HCT116 (cell line): Measurements from ENCODE around the gene GNG13. TPM values are rescaled to one million over a fixed set of nuclear protein-coding genes. Genes with fewer than 3 reads are reported as not detected.

ENCODE experiments used
- ATAC-seq: fragments of 200-7000 bp; cut with Tn5 transposase; 2 replicates; pipeline ENCODE4 v1.9.1; 2020; ENCODE audit warnings: mild to moderate bottlenecking, moderate library complexity
- BruUV-seq: library from RNA; stranded (reverse); fragments of 400-500 nt; replicated peaks from 2 replicates; lab custom pipeline; 2021; lab: Mats Ljungman, UMichigan
- CTCF ChIA-PET: fragments of 300-600 bp; sonication (Branson Sonifier 250); formaldehyde crosslinking; loops from one replicate; lab custom pipeline; 2021; ENCODE audit warnings: antibody characterized with exemption; lab: Charles Lee
- POLR2A ChIA-PET: fragments of 300-600, 350-600 bp; sonication (Branson Sonifier 250); formaldehyde crosslinking; loops from one replicate; lab custom pipeline; 2021; ENCODE audit warnings: antibody characterized with exemption; lab: Charles Lee
- RAD21 ChIA-PET, 2 experiments: fragments of 300-600 bp; sonication (Branson Sonifier 250); formaldehyde crosslinking; loops; one replicate each; lab custom pipeline; 2023; ENCODE audit warnings: low total read pairs in 2 of 2; ENCODE audit not compliant: uncharacterized antibody in 2 of 2, unreplicated experiment in 2 of 2, low non-redundant PET in 1 of 2; lab: Charles Lee
- DNase-seq: peaks from one replicate; pipeline ENCODE4 v3.0.0-alpha.2; 2010; ENCODE audit warnings: low read depth, low spot score
- H2AFZ ChIP-seq: fragments of 200-600 bp; shearing (Covaris generic), sonication (generic); 2 replicates; pipeline ENCODE4 v1.6.1; 2017; ENCODE audit warnings: low read depth, mixed run types, mixed read lengths, antibody characterized with exemption, low read length; ENCODE audit not compliant: poor library complexity, severe bottlenecking
- H3K27ac ChIP-seq: 2 replicates; pipeline ENCODE4 v1.5.1; 2012; ENCODE audit warnings: low read depth, low read length
- H3K27me3 ChIP-seq: fragments of 200-600 bp; sonication (generic); 2 replicates; pipeline ENCODE4 v1.6.1; 2016; ENCODE audit warnings: mixed run types, low read length, mixed read lengths; ENCODE audit not compliant: insufficient read depth
- H3K36me3 ChIP-seq, 2 experiments: fragments of 200-500 bp in 1 of 2; fragments of 200-600 bp in 1 of 2; sonication (Bioruptor generic) in 1 of 2; sonication (generic) in 1 of 2; 2 replicates each; pipeline versions ENCODE4 v1.5.1 to v1.6.1; 2014 to 2016; ENCODE audit warnings: low read length in 2 of 2, inconsistent platforms in 1 of 2, mixed read lengths in 1 of 2, mixed run types in 1 of 2; ENCODE audit not compliant: insufficient read depth in 2 of 2, control insufficient read depth in 1 of 2
- H3K4me1 ChIP-seq, 2 experiments: fragments of 200-600 bp in 1 of 2; sonication (generic) in 1 of 2; 2 replicates each; pipeline versions ENCODE4 v1.5.1 to v1.6.1; 2012 to 2017; ENCODE audit warnings: low read length in 2 of 2, inconsistent platforms in 1 of 2, mild to moderate bottlenecking in 1 of 2, mixed read lengths in 1 of 2, mixed run types in 1 of 2, moderate library complexity in 1 of 2; ENCODE audit not compliant: insufficient read depth in 2 of 2, control insufficient read depth in 1 of 2
- H3K4me2 ChIP-seq: fragments of 200-600 bp; sonication (generic); 2 replicates; pipeline ENCODE4 v1.6.1; 2017; ENCODE audit warnings: mixed run types, low read length, mixed read lengths
- H3K4me3 ChIP-seq, 2 experiments: fragments of 200-600 bp in 1 of 2; sonication (generic) in 1 of 2; replicated peaks in 1 of 2; 2 replicates each; pipeline ENCODE4 v1.5.1; 2011 to 2016; ENCODE audit warnings: low read length in 2 of 2, control low read depth in 1 of 2, low read depth in 1 of 2, mild to moderate bottlenecking in 1 of 2, mixed read lengths in 1 of 2, mixed run types in 1 of 2
- H3K79me2 ChIP-seq: fragments of 200-600 bp; sonication (generic); 2 replicates; pipeline ENCODE4 v1.6.1; 2017; ENCODE audit warnings: mild to moderate bottlenecking, mixed run types, low read length, moderate library complexity, mixed read lengths; ENCODE audit not compliant: insufficient read depth
- H3K9ac ChIP-seq: fragments of 200-600 bp; sonication (generic); 2 replicates; pipeline ENCODE4 v1.6.1; 2016; ENCODE audit warnings: low read length, mixed read lengths
- H3K9me2 ChIP-seq: fragments of 200-600 bp; sonication (generic), shearing (Covaris generic); 2 replicates; pipeline ENCODE4 v1.6.1; 2017; ENCODE audit warnings: mixed run types, mild to moderate bottlenecking, moderate library complexity; ENCODE audit not compliant: insufficient read depth
- H3K9me3 ChIP-seq, 2 experiments: fragments of 200-500 bp in 1 of 2; fragments of 200-600 bp in 1 of 2; sonication (Bioruptor generic) in 1 of 2; sonication (generic) in 1 of 2; 2 replicates each; pipeline ENCODE4 v1.6.1; 2014 to 2017; ENCODE audit warnings: low read length in 2 of 2, mixed read lengths in 2 of 2, inconsistent platforms in 1 of 2, low read depth in 1 of 2, mild to moderate bottlenecking in 1 of 2, mixed run types in 1 of 2, moderate library complexity in 1 of 2; ENCODE audit not compliant: control insufficient read depth in 1 of 2, insufficient read depth in 1 of 2
- H4K20me1 ChIP-seq: fragments of 200-600 bp; sonication (generic), shearing (Covaris generic); 2 replicates; pipeline ENCODE4 v1.6.1; 2017; ENCODE audit warnings: mixed run types, mild to moderate bottlenecking, moderate library complexity; ENCODE audit not compliant: insufficient read depth
- CBX3 ChIP-seq: IDR thresholded peaks from 2 replicates; pipeline ENCODE4 v1.6.1; 2012; ENCODE audit warnings: low read depth
- CEBPB ChIP-seq: IDR thresholded peaks from 2 replicates; pipeline ENCODE4 v1.6.1; 2012; ENCODE audit warnings: low read depth
- CTCF ChIP-seq, 3 experiments: fragments of 200-600 bp in 1 of 3; sonication (generic) in 1 of 3; IDR thresholded peaks in 2 of 3; conservative IDR thresholded peaks in 1 of 3; 2 replicates each; pipeline ENCODE4 v1.5.1; 2012 to 2017; ENCODE audit warnings: low read depth in 2 of 3, low read length in 2 of 3, antibody characterized with exemption in 1 of 3, borderline replicate concordance in 1 of 3, control low read depth in 1 of 3, mild to moderate bottlenecking in 1 of 3, mixed read lengths in 1 of 3, mixed run types in 1 of 3, moderate library complexity in 1 of 3; ENCODE audit not compliant: insufficient read depth in 1 of 3
- EGR1 ChIP-seq: IDR thresholded peaks from 2 replicates; pipeline ENCODE4 v1.6.1; 2012; ENCODE audit warnings: low read depth
- ELF1 ChIP-seq: IDR thresholded peaks from 2 replicates; pipeline ENCODE4 v1.6.1; 2012; ENCODE audit warnings: low read depth, borderline replicate concordance
- EZH2 ChIP-seq: fragments of 200-600 bp; sonication (generic); IDR thresholded peaks from 2 replicates; pipeline ENCODE4 v1.6.1; 2017; ENCODE audit warnings: antibody characterized with exemption, mixed run types
- EZH2phosphoT487 ChIP-seq: fragments of 200-600 bp; IDR thresholded peaks from 2 replicates; pipeline ENCODE4 v1.6.1; 2018; ENCODE audit warnings: antibody characterized with exemption, borderline replicate concordance
- JUND ChIP-seq: IDR thresholded peaks from 2 replicates; pipeline ENCODE4 v1.6.1; 2012
- POLR2A ChIP-seq: IDR thresholded peaks from 2 replicates; pipeline ENCODE4 v1.7.0; 2011; ENCODE audit warnings: borderline replicate concordance; ENCODE audit not compliant: insufficient read depth, insufficient read length; ENCODE audit errors: extremely low read depth
- POLR2AphosphoS5 ChIP-seq: IDR thresholded peaks from 2 replicates; pipeline ENCODE4 v1.6.1; 2011; ENCODE audit warnings: mild to moderate bottlenecking, low read depth, low read length, moderate library complexity
- REST ChIP-seq: IDR thresholded peaks from 2 replicates; pipeline ENCODE4 v1.6.1; 2012; ENCODE audit warnings: low read depth
- SIN3A ChIP-seq: IDR thresholded peaks from 2 replicates; pipeline ENCODE4 v1.6.1; 2012; ENCODE audit warnings: low read depth
- SRF ChIP-seq: IDR thresholded peaks from 2 replicates; pipeline ENCODE4 v1.6.1; 2012; ENCODE audit warnings: low read depth
- TCF7L2 ChIP-seq: IDR thresholded peaks from 2 replicates; pipeline ENCODE4 v1.7.0; 2011; ENCODE audit warnings: borderline replicate concordance, inconsistent platforms; ENCODE audit not compliant: insufficient read depth, insufficient read length; ENCODE audit errors: extremely low read depth
- YY1 ChIP-seq: IDR thresholded peaks from 2 replicates; pipeline ENCODE4 v1.6.1; 2011; ENCODE audit warnings: low read length, low read depth, moderate library complexity, mild to moderate bottlenecking; ENCODE audit not compliant: insufficient replicate concordance; ENCODE audit errors: extremely low read depth
- ZBTB33 ChIP-seq: IDR thresholded peaks from 2 replicates; pipeline ENCODE4 v1.6.1; 2011; ENCODE audit warnings: mild to moderate bottlenecking, low read length, moderate library complexity; ENCODE audit not compliant: insufficient replicate concordance; ENCODE audit errors: extremely low read depth
- ZFX ChIP-seq: fragments of 450-650 bp; IDR thresholded peaks from 2 replicates; pipeline ENCODE4 v1.6.1; 2017
- ZNF274 ChIP-seq: fragments of 200-500 bp; sonication (Bioruptor generic); IDR thresholded peaks from 2 replicates; pipeline ENCODE4 v1.6.1; 2014; ENCODE audit warnings: mild to moderate bottlenecking, low read depth, low read length, inconsistent platforms
- intact Hi-C: fragments of 100-400 bp; cut with micrococcal nuclease; formaldehyde crosslinking; loops from 2 replicates; pipeline ENCODE4 v1.10.0; 2022
- total RNA-seq: library from RNA; stranded (reverse); gene quantifications from one replicate; pipeline ENCODE4 v1.2.1, GENCODE V29; 2021; ENCODE audit not compliant: unreplicated experiment
- TF ChIP-seq, protein P1 (sequence below): IDR thresholded peaks from 2 replicates; pipeline ENCODE4 v1.6.1; 2012
- TF ChIP-seq, protein P2 (sequence below): IDR thresholded peaks from 2 replicates; pipeline ENCODE4 v1.6.1; 2012

The GNG13 gene
- total RNA-seq, 1 experiment from 2014 or later = not detected

DNA sequence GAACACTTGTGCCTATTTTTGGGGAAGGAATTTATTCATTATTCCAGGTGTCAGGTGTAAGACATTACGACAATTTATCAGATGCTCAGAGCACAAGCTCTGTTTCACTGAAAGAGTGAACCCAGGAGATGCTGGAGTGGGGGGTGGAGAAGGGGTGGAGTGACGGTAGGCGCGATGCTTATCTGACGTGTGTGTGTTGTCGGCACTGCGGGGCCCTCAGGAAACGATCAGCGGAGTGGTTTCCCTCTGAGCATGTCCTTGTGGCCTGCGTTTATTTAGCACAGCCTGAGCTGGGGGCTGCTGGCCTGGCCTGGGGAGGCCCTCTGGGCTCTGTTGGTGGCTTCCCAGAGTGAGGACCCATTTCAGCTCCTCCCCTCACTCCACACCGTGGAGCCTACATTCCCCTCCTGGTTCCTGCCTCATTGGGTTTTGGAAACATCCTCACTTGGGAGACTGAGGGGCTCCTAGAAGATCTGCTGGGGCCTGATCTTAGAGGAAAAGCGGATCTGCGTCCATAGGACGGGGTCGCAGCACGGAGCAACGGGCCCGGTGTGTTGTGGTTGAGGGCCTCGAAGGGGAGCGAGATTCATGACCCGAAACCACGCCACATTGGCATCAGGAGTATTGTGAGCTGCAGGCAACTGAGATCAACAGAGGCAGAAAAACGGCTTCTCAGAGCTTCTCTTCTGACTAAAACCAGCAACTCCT is 19.0 kb upstream of the GNG13 start:
- DNase-seq = no peak
- intact Hi-C loops = no loop called here
- TF ChIP-seq POLR2A (no peak), SRF (no peak), ZBTB33 (no peak), JUND (no peak), ELF1 (no peak), CBX3 (no peak), CTCF (IDR thresholded peaks at IDR 0.05 in 2 of 3, conservative IDR thresholded peaks at IDR 0.05 in 1 of 3; ENCODE audit: borderline replicate concordance in 1 of 3, insufficient read depth in 1 of 3, low read depth in 2 of 3, low read length in 2 of 3) (no peak), EZH2 (no peak), SIN3A (no peak), ZNF274 (no peak), ZFX (no peak), REST (no peak), CEBPB (no peak), EGR1 (no peak), POLR2AphosphoS5 (no peak), EZH2phosphoT487 (no peak), YY1 (no peak), TCF7L2 (no peak)
- TF ChIP-seq, protein P1, sequence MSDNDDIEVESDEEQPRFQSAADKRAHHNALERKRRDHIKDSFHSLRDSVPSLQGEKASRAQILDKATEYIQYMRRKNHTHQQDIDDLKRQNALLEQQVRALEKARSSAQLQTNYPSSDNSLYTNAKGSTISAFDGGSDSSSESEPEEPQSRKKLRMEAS = no peak
- TF ChIP-seq, protein P2, sequence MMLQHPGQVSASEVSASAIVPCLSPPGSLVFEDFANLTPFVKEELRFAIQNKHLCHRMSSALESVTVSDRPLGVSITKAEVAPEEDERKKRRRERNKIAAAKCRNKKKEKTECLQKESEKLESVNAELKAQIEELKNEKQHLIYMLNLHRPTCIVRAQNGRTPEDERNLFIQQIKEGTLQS = no peak
- TF ChIP-seq, all 23 proteins: peak for 0
- H3K4me2 ChIP-seq = no peak overlapping the region
- no peak overlapping the region for H3K4me3 ChIP-seq
- no peak overlapping the region for H3K9ac ChIP-seq
- H3K36me3 ChIP-seq = no peaks in the 10 kb centered on the region
- ChIA-PET POLR2A (no interaction called here), RAD21 (no interaction called here), CTCF (no interaction called here)
- H3K4me1 ChIP-seq = peaks cover 18% of the 10 kb centered on the region in 2 experiments
- H3K9me3 ChIP-seq = no peaks in the 10 kb centered on the region
- no TSS peak for BruUV-seq
- H3K27me3 ChIP-seq = no peaks in the 10 kb centered on the region
- no peak overlapping the region for H2AFZ ChIP-seq
- no peaks in the 10 kb centered on the region for H3K79me2 ChIP-seq
- no peaks in the 10 kb centered on the region for H3K9me2 ChIP-seq
- no peak overlapping the region for H3K27ac ChIP-seq
- H4K20me1 ChIP-seq = no peaks in the 10 kb centered on the region
- ATAC-seq = no peak
